Left lung (tissue), 10 donors: ENCODE data around the gene MICU1. TPM values are rescaled to one million over a fixed set of nuclear protein-coding genes. Genes with fewer than 3 reads are reported as not detected.

Source experiments
- ATAC-seq: fragments of 200-7000 bp; cut with Tn5 transposase; one replicate; pipeline ENCODE4 v1.9.1; 2020; ENCODE audit warnings: moderate library complexity
- DNase-seq, 4 donors: peaks; one replicate each; pipeline ENCODE4 v3.0.0-alpha.2; 2013 to 2020
- H3K27ac ChIP-seq, 2 donors: fragments of 200-600 bp; sonication (generic) in 1 of 2; one replicate each; pipeline versions ENCODE4 v1.5.0 to v1.8.0; 2020 to 2021
- H3K27me3 ChIP-seq, 2 donors: fragments of 200-600 bp; sonication (generic) in 1 of 2; one replicate each; pipeline versions ENCODE4 v1.5.0 to v1.8.0; 2020 to 2021
- H3K36me3 ChIP-seq, 2 donors: fragments of 200-600 bp; sonication (generic) in 1 of 2; one replicate each; pipeline versions ENCODE4 v1.5.0 to v1.8.0; 2020 to 2021
- H3K4me1 ChIP-seq, 2 donors: fragments of 200-600 bp; one replicate each; pipeline ENCODE4 v1.8.0; 2021
- H3K4me3 ChIP-seq, 2 donors: fragments of 200-600 bp; sonication (generic) in 1 of 2; one replicate each; pipeline versions ENCODE4 v1.5.0 to v1.8.0; 2020 to 2021; ENCODE audit warnings: mild to moderate bottlenecking in 1 of 2
- H3K9me3 ChIP-seq, 2 donors: fragments of 200-600 bp; sonication (generic) in 1 of 2; one replicate each; pipeline versions ENCODE4 v1.5.0 to v1.8.0; 2020 to 2021
- intact Hi-C, 2 donors: fragments of 100-400 bp; cut with DNase I; formaldehyde crosslinking; loops; one replicate each; pipeline versions ENCODE4 v1.11.2 to v1.14.2; 2022
- polyA plus RNA-seq, 6 donors: library from polyadenylated mRNA; unstranded; fragments of 120-200 nt; gene quantifications; one replicate each; pipeline ENCODE4 v1.2.1, GENCODE V29; 2013; ENCODE audit not compliant: insufficient read length in 6 of 6
- total RNA-seq, 2 donors: library from RNA; stranded (reverse); fragmentation: NEBNext Ultra II Directional; extraction: Animal tissue kit (Norgen Biotek cat#: 25700); gene quantifications; one replicate each; pipeline ENCODE4 v1.2.1, GENCODE V29; 2021
- TF ChIP-seq, protein P1 (sequence below), 2 donors: fragments of 200-600 bp; sonication (generic) in 1 of 2; IDR thresholded peaks; one replicate each; pipeline versions ENCODE4 v1.5.0 to v1.8.0; 2021; ENCODE audit warnings: antibody characterized with exemption in 2 of 2
- donor health status: DM: no; HTN: yes; CAD: no.
- donor health status: DM: no; HTN: no; CAD: no.

MICU1 gene
- total and polyA plus RNA-seq, 8 donors = 49.8 to 67.4 (median 56.0) TPM

GRCh38 chr10:72392571-72392970 is 233.3 kb downstream of the MICU1 start:
- Histone ChIP-seq H3K4me1 (no peaks in the 10 kb centered on the region), H3K36me3 (no peaks in the 10 kb centered on the region), H3K27ac (no peak overlapping the region), H3K4me3 (no peak overlapping the region), H3K9me3 (no peaks in the 10 kb centered on the region), H3K27me3 (no peaks in the 10 kb centered on the region)
- no peak for ATAC-seq
- TF ChIP-seq, protein P1, sequence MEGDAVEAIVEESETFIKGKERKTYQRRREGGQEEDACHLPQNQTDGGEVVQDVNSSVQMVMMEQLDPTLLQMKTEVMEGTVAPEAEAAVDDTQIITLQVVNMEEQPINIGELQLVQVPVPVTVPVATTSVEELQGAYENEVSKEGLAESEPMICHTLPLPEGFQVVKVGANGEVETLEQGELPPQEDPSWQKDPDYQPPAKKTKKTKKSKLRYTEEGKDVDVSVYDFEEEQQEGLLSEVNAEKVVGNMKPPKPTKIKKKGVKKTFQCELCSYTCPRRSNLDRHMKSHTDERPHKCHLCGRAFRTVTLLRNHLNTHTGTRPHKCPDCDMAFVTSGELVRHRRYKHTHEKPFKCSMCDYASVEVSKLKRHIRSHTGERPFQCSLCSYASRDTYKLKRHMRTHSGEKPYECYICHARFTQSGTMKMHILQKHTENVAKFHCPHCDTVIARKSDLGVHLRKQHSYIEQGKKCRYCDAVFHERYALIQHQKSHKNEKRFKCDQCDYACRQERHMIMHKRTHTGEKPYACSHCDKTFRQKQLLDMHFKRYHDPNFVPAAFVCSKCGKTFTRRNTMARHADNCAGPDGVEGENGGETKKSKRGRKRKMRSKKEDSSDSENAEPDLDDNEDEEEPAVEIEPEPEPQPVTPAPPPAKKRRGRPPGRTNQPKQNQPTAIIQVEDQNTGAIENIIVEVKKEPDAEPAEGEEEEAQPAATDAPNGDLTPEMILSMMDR (IDR thresholded peaks at IDR 0.05) = no peak
- no peak for DNase-seq
- intact Hi-C loops = no loop called here

DNA sequence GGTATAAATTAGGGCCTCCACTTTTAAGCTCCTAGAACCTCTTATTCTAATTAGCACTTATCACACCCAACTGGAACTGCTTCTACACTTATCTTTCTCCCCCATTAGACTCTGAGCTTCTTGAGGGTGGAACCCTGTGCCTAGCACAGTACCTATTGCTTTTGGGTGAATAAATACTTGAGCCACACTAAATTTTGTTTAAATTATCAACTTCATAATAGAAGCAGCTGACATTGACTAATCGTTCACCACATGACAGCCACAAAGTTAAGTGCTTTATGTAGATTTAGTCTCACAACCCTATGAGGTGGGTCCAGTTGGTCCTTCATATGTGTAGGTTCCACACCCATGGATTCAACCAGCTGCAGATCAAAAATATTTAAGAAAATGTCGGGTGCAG is 235.1 kb downstream of the MICU1 start:
- intact Hi-C loops = no loop called here

DNA sequence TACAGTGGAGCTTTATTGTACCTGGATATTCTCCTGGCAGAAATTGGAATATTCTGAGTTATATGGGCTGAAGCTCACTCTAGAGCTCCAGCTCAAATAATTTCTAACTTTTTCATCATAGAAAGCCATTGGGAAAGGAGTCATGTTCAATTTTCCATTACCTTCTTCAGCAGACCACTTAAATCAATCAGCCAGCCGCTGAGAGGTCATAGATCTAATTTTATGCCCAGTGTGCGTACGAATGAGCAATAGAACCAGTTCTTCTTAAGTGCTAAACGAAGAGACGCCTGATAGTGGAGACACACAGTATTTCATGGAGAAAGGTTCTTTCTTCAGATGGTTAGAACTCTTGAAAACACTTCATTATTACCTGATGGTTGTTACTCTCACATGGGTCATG is 236.2 kb downstream of the MICU1 start:
- no peak overlapping the region for H3K4me3 ChIP-seq
- H3K36me3 ChIP-seq = no peaks in the 10 kb centered on the region
- TF ChIP-seq, protein P1 (IDR thresholded peaks at IDR 0.05) = no peak
- ATAC-seq = no peak
- no peaks in the 10 kb centered on the region for H3K9me3 ChIP-seq
- no peak overlapping the region for H3K27ac ChIP-seq
- no peaks in the 10 kb centered on the region for H3K27me3 ChIP-seq
- intact Hi-C loops = no loop called here
- DNase-seq = no peak
- peaks cover 0 to 12% of the 10 kb centered on the region in 2 donors for H3K4me1 ChIP-seq

More for the DNA sequence above, 235.1 kb downstream of the MICU1 start:
- Histone ChIP-seq H3K27ac (no peak overlapping the region), H3K4me3 (no peak overlapping the region), H3K27me3 (no peaks in the 10 kb centered on the region), H3K9me3 (no peaks in the 10 kb centered on the region), H3K4me1 (peaks cover 0 to 5% of the 10 kb centered on the region in 2 donors), H3K36me3 (no peaks in the 10 kb centered on the region)
- ATAC-seq (no peak), DNase-seq (no peak)
- TF ChIP-seq, protein P1 (IDR thresholded peaks at IDR 0.05) = no peak

DNA sequence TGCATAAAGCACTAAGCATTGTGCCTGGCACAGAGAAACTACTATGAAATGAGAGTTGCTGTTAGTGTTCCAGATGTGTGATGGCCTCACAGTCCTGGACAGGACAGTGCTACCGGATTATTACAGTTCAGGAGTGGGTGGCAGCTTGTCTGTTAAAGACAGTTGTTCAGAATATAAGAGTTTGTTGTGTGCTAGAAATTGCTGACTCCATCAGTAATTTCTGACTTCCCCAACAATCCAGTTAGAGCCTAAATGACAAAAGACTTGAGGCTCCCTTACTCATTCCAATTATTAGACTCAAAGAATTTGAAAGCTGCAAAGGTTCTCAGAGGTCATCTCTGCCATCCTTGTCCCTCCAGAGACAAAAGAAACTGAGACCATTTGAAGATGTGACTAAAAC is 236.9 kb downstream of the MICU1 start:
- intact Hi-C loops = no loop called here

GRCh38 chr10:72388062-72388461 is 237.8 kb downstream of the MICU1 start:
- TF ChIP-seq, protein P1 (IDR thresholded peaks at IDR 0.05) = no peak
- no peaks in the 10 kb centered on the region for H3K27me3 ChIP-seq
- H3K4me1 ChIP-seq = peaks cover 0 to 12% of the 10 kb centered on the region in 2 donors
- no peaks in the 10 kb centered on the region for H3K36me3 ChIP-seq
- DNase-seq (no peak), ATAC-seq (no peak)
- intact Hi-C loops = no loop called here
- H3K27ac ChIP-seq = no peak overlapping the region
- H3K9me3 ChIP-seq = no peaks in the 10 kb centered on the region
- no peak overlapping the region for H3K4me3 ChIP-seq

More for the DNA sequence above, 236.9 kb downstream of the MICU1 start:
- Histone ChIP-seq H3K36me3 (no peaks in the 10 kb centered on the region), H3K9me3 (no peaks in the 10 kb centered on the region), H3K4me3 (no peak overlapping the region), H3K4me1 (peaks cover 0 to 12% of the 10 kb centered on the region in 2 donors), H3K27ac (no peak overlapping the region), H3K27me3 (no peaks in the 10 kb centered on the region)
- DNase-seq (no peak), ATAC-seq (no peak)
- TF ChIP-seq, protein P1 (IDR thresholded peaks at IDR 0.05) = no peak
